K562 (cell line): ENCODE measurements around the gene CTNNA3. TPM values are rescaled to one million over a fixed set of nuclear protein-coding genes. Genes with fewer than 3 reads are reported as not detected.

Experiments used
- ATAC-seq: fragments of 200-7000 bp; cut with Tn5 transposase; 3 replicates; pipeline ENCODE4 v1.9.1; 2020; ENCODE audit warnings: moderate library complexity
- BruUV-seq: library from RNA; stranded (reverse); fragments of 400-500 nt; replicated peaks from 2 replicates; lab custom pipeline; 2021; lab: Mats Ljungman, UMichigan
- CTCF ChIA-PET: fragments of 300-600 bp; formaldehyde crosslinking; extraction: SDS; loops from one replicate; lab custom pipeline; 2021; ENCODE audit warnings: low intra/inter-chr PET ratio; lab: Yijun Ruan, JAX
- POLR2A ChIA-PET: fragments of 300-600, 350-650 bp; sonication (Branson Sonifier 250); formaldehyde crosslinking; extraction: SDS; loops from one replicate; lab custom pipeline; 2021; ENCODE audit warnings: antibody characterized with exemption, inconsistent platforms; lab: Yijun Ruan, JAX
- DNase-seq, 4 experiments: peaks; one replicate each; pipeline versions ENCODE4 v3.0.0 to v3.0.0-alpha.2; 2011 to 2018; ENCODE audit warnings: low spot score in 3 of 4, mixed read lengths in 3 of 4; ENCODE audit errors: extremely low read depth in 1 of 4
- FAIRE-seq: peaks from 2 replicates; lab custom pipeline; 2011; peaks lifted over from hg19 to GRCh38; lab: Jason Lieb, UNC
- H2AFZ ChIP-seq: 2 replicates; pipeline ENCODE4 v1.6.0; 2011; ENCODE audit warnings: low read depth, low read length, control low read depth, inconsistent platforms
- H3K27ac ChIP-seq: fragments of 200-600 bp; 3 replicates; pipeline ENCODE4 v1.8.0; 2011; ENCODE audit warnings: low read depth, mild to moderate bottlenecking, control low read depth, inconsistent platforms, low read length, moderate library complexity, mixed read lengths; ENCODE audit errors: extremely low read depth
- H3K27me3 ChIP-seq, 2 experiments: fragments of 300-600 bp in 1 of 2; 2 replicates in 1 of 2; 3 replicates in 1 of 2; pipeline versions ENCODE4 v1.6.0 to v1.8.0; 2011; ENCODE audit warnings: inconsistent platforms in 2 of 2, low read length in 2 of 2, mild to moderate bottlenecking in 1 of 2, mixed read lengths in 1 of 2, moderate library complexity in 1 of 2; ENCODE audit not compliant: control insufficient read depth in 2 of 2, insufficient read depth in 2 of 2
- H3K36me3 ChIP-seq: fragments of 300-600 bp; 3 replicates; pipeline ENCODE4 v1.8.0; 2011; ENCODE audit warnings: mild to moderate bottlenecking, low read length, inconsistent platforms; ENCODE audit not compliant: control insufficient read depth, insufficient read depth
- H3K4me1 ChIP-seq, 2 experiments: fragments of 200-600 bp in 1 of 2; replicated peaks in 1 of 2; 2 replicates in 1 of 2; 3 replicates in 1 of 2; pipeline versions ENCODE4 v1.5.1 to v1.8.0; 2011; ENCODE audit warnings: inconsistent platforms in 2 of 2, low read length in 2 of 2, mild to moderate bottlenecking in 1 of 2, mixed read lengths in 1 of 2, moderate library complexity in 1 of 2; ENCODE audit not compliant: control insufficient read depth in 2 of 2, insufficient read depth in 2 of 2
- H3K4me2 ChIP-seq: 2 replicates; pipeline ENCODE4 v1.6.1; 2011; ENCODE audit warnings: low read length, control low read depth, inconsistent platforms, mixed read lengths; ENCODE audit not compliant: insufficient read depth
- H3K4me3 ChIP-seq: fragments of 200-600 bp; sonication (generic), shearing (Covaris generic); 2 replicates; pipeline ENCODE4 v1.5.1; 2016; ENCODE audit warnings: control low read depth, inconsistent platforms
- H3K79me2 ChIP-seq: fragments of 200-600 bp; 3 replicates; pipeline ENCODE4 v1.8.0; 2011; ENCODE audit warnings: low read length, inconsistent platforms; ENCODE audit not compliant: control insufficient read depth, insufficient read depth
- H3K9ac ChIP-seq, 2 experiments: 2 replicates each; pipeline versions ENCODE4 v1.6.0 to v1.6.1; 2011; ENCODE audit warnings: low read depth in 2 of 2, low read length in 2 of 2, control low read depth in 1 of 2, inconsistent platforms in 1 of 2, mild to moderate bottlenecking in 1 of 2, mixed read lengths in 1 of 2; ENCODE audit not compliant: insufficient read depth in 1 of 2
- H3K9me1 ChIP-seq: one replicate; pipeline ENCODE4 v1.6.0; 2011; ENCODE audit warnings: inconsistent platforms, mild to moderate bottlenecking, low read length, moderate library complexity; ENCODE audit not compliant: control insufficient read depth, insufficient read depth
- H3K9me3 ChIP-seq: replicated peaks from 2 replicates; pipeline ENCODE4 v1.5.1; 2011; ENCODE audit warnings: low read depth, low read length, inconsistent platforms; ENCODE audit not compliant: control insufficient read depth, insufficient read depth
- H4K20me1 ChIP-seq: replicated peaks from 2 replicates; pipeline ENCODE4 v1.6.1; 2011; ENCODE audit warnings: low read length, inconsistent platforms, mixed read lengths; ENCODE audit not compliant: control insufficient read depth, insufficient read depth
- HDGF ChIP-seq: fragments of 450-650 bp; IDR thresholded peaks from 2 replicates; pipeline ENCODE4 v1.6.1; 2016
- SLC30A9 ChIP-seq: fragments of 250-450 bp; sonication (Bioruptor Pico); IDR thresholded peaks from 2 replicates; pipeline ENCODE4 v1.8.0; 2022; ENCODE audit warnings: mild to moderate bottlenecking, moderate library complexity
- SUPT5H ChIP-seq: fragments of 450-650 bp; IDR thresholded peaks from 2 replicates; pipeline ENCODE4 v1.6.1; 2016
- WGBS: fragments of 100-300 bp; shearing (Covaris generic); methylation state at CpG from one replicate; pipeline ENCODE4 v1.1.6; 2016; ENCODE audit warnings: low coverage, mixed read lengths; ENCODE audit not compliant: insufficient coverage; ENCODE audit errors: missing lambda C conversion rate; 5-methylcytosine and 5-hydroxymethylcytosine counted together
- in situ Hi-C: fragments of 300-500 bp; cut with MboI; formaldehyde crosslinking; loops from 4 replicates; pipeline ENCODE4 v1.15.0; 2018; ENCODE audit warnings: inconsistent platforms, mixed read lengths
- intact Hi-C: fragments of 100-400 bp; cut with micrococcal nuclease; formaldehyde crosslinking; loops from 2 replicates; pipeline ENCODE4 v1.14.2; 2022
- polyA plus RNA-seq, 8 experiments: library from polyadenylated mRNA; depleted of rRNA in 4 of 8; stranded (reverse) in 5 of 8; unstranded in 3 of 8; fragments of >200 nt; fragmentation: Nextera tagmentation in 2 of 8; fragmentation: Illumina TruSeq in 1 of 8; extraction: Ambion mirVana in 2 of 8; extraction: Trizol in 1 of 8; gene quantifications; 2 replicates each; pipeline versions ENCODE4 v1.2.1 to v1.2.3, GENCODE V29; 2011 to 2014; ENCODE audit warnings: inconsistent platforms in 1 of 8, missing spikeins in 1 of 8
- total RNA-seq, 7 experiments: library from RNA; depleted of rRNA in 6 of 7; stranded (reverse); fragments of >200 nt in 6 of 7; fragmentation: Illumina TruSeq in 2 of 7; extraction: Trizol in 2 of 7; gene quantifications; 2 replicates each; pipeline versions ENCODE4 v1.2.1 to v1.2.3, GENCODE V29; 2011 to 2021; ENCODE audit warnings: low replicate concordance in 1 of 7
- TF ChIP-seq, protein P1 (sequence below), 2 experiments: fragments of 450-650 bp in 1 of 2; sonication (generic) in 1 of 2; formaldehyde crosslinking in 1 of 2; IDR thresholded peaks; 2 replicates each; pipeline versions ENCODE4 v1.7.1 to v1.9.0; 2016 to 2022; ENCODE audit warnings: inconsistent platforms in 1 of 2, mild to moderate bottlenecking in 1 of 2, missing genetic modification reagents in 1 of 2

CTNNA3 gene
- total and polyA plus RNA-seq, 9 of the 15 experiments (the other 6 are each of a cell fraction or from before 2014, with no cell fraction given), result 0.04 TPM; not detected in 8

DNA sequence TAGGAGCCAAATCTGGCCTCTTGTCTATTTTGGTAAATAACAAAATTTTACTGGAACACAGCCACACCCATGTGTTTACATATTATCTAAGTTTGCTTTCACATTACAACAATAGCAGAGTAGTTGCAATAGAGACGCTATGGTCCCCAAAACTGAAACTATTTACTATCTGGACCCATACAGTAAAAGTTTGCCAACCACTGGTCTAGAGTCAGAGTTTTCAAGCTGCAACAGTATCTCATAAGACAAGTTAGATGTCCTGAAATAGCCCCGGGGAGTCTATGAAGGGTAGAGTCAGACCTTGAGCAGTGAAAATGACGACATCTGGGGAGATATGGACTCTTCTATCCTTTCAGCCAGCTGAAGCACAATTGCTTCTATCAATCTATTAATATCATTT is 74.2 kb downstream of the CTNNA3 start:
- POLR2A ChIA-PET, result interaction anchor here (0.7 kb wide), 1 partner anchor 42 kb away, joined by 3 read pairs; no protein-coding TSS in a partner anchor
- Histone ChIP-seq H2AFZ (no peak overlapping the region), H3K4me3 (no peak overlapping the region), H3K27me3 (no peaks in the 10 kb centered on the region), H3K36me3 (no peaks in the 10 kb centered on the region), H3K27ac (no peak overlapping the region), H3K9ac (no peak overlapping the region), H3K79me2 (no peaks in the 10 kb centered on the region), H3K4me1 (no peaks in the 10 kb centered on the region), H3K9me3 (no peaks in the 10 kb centered on the region), H4K20me1 (no peaks in the 10 kb centered on the region), H3K9me1 (no peaks in the 10 kb centered on the region), H3K4me2 (no peak overlapping the region)
- ATAC-seq (no peak), FAIRE-seq (no peak), DNase-seq (no peak)
- CTCF ChIA-PET, result no interaction called here
- BruUV-seq, result no TSS peak
- TF ChIP-seq SLC30A9 (no peak), HDGF (no peak), SUPT5H (no peak)
- TF ChIP-seq, protein P1, sequence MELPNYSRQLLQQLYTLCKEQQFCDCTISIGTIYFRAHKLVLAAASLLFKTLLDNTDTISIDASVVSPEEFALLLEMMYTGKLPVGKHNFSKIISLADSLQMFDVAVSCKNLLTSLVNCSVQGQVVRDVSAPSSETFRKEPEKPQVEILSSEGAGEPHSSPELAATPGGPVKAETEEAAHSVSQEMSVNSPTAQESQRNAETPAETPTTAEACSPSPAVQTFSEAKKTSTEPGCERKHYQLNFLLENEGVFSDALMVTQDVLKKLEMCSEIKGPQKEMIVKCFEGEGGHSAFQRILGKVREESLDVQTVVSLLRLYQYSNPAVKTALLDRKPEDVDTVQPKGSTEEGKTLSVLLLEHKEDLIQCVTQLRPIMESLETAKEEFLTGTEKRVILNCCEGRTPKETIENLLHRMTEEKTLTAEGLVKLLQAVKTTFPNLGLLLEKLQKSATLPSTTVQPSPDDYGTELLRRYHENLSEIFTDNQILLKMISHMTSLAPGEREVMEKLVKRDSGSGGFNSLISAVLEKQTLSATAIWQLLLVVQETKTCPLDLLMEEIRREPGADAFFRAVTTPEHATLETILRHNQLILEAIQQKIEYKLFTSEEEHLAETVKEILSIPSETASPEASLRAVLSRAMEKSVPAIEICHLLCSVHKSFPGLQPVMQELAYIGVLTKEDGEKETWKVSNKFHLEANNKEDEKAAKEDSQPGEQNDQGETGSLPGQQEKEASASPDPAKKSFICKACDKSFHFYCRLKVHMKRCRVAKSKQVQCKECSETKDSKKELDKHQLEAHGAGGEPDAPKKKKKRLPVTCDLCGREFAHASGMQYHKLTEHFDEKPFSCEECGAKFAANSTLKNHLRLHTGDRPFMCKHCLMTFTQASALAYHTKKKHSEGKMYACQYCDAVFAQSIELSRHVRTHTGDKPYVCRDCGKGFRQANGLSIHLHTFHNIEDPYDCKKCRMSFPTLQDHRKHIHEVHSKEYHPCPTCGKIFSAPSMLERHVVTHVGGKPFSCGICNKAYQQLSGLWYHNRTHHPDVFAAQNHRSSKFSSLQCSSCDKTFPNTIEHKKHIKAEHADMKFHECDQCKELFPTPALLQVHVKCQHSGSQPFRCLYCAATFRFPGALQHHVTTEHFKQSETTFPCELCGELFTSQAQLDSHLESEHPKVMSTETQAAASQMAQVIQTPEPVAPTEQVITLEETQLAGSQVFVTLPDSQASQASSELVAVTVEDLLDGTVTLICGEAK (IDR thresholded peaks at IDR 0.05), result no peak
- TF ChIP-seq, protein P1 (CRISPR knock-in tag; IDR thresholded peaks at IDR 0.05), result no peak
- in situ Hi-C loops (no loop called here), intact Hi-C loops (no loop called here)
- WGBS, result 1% methylated on average over 3 of the region's 3 CpGs
